ENCODE measurements around the gene TMEM170B. TPM values are rescaled to one million over a fixed set of nuclear protein-coding genes. Genes with fewer than 3 reads are reported as not detected.
A peak's percentile ranks its signal among the peaks of the same experiment; 100 is the strongest.

Gene TMEM170B
- total RNA-seq, 1 donor from 2014 or later: 0.20 TPM

GRCh38 chr6:11618533-11618932, 81.0 kb downstream of the TMEM170B start:
- no peak for ATAC-seq

GRCh38 chr6:11621119-11621518, 83.6 kb downstream of the TMEM170B start:
- no peak for ATAC-seq

GRCh38 chr6:11622156-11622555, 84.6 kb downstream of the TMEM170B start:
- no peak for ATAC-seq

- no peak for ATAC-seq
Observed at GRCh38 chr6:11623272-11623671, 85.7 kb downstream of the TMEM170B start.

- ATAC-seq: no peak
Observed at GRCh38 chr6:11625302-11625701, 87.8 kb downstream of the TMEM170B start.

- no peak for ATAC-seq
Observed at GRCh38 chr6:11626356-11626755, 88.8 kb downstream of the TMEM170B start.

- no peak for ATAC-seq
Observed at GRCh38 chr6:11628562-11628961, 91.0 kb downstream of the TMEM170B start.

- no peak for ATAC-seq
Observed at GRCh38 chr6:11631008-11631407, 93.5 kb downstream of the TMEM170B start.

- ATAC-seq: no peak
Observed at GRCh38 chr6:11631539-11631938, 94.0 kb downstream of the TMEM170B start.

- ATAC-seq: peak; percentile 86
Observed at GRCh38 chr6:11632231-11632630, 94.7 kb downstream of the TMEM170B start.

- ATAC-seq: no peak
Observed at GRCh38 chr6:11632795-11633511, 95.4 kb downstream of the TMEM170B start.

Other genes with a start within 250 kb of the TMEM170B start
- 0.72 TPM for gene ADTRP, start 241.1 kb downstream of the TMEM170B start, total RNA-seq